PC-9 (cell line): ENCODE results near the gene SMG6.

Experiments
- EZH2 ChIP-seq: fragments of 200-600 bp; sonication (generic); IDR thresholded peaks from 2 replicates; pipeline ENCODE4 v1.8.0; 2017; ENCODE audit warnings: antibody characterized with exemption, low read depth
- TF ChIP-seq, protein P1 (sequence below): fragments of 200-600 bp; sonication (generic); conservative IDR thresholded peaks from 2 replicates; pipeline ENCODE4 v1.6.1; 2017; ENCODE audit warnings: mixed run types, antibody characterized with exemption, mild to moderate bottlenecking, moderate library complexity

DNA sequence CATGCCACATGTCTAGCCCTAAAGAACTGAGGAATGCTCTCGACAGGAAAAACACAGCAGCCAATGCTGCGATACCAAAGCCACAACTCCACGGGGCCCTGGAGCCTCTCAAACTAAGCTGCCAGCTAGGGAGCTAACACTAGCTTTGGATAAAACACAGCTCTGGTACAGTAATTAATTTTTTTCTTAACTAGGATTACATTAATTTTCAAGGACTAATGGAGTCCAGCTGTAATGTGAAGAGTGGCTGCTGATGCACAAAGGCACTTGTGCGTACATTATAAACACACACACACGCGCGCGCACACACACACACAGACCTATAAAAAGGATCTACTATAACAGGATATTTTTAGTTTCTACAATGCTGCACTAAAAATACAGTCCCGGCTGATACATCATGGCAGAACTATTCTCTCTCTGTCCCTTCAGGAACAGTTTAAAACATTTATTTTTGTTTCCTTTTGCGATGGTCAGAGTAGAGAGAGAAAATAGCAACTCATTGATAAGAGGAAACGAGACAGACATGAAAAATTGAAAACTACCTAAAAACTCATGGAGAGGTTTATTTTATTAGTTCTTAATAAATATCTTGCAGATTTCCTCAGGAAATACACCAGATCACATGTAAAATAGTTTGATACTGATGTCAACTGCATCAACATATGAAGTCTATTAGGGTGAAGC, 88.5 kb downstream of the SMG6 start:
- TF ChIP-seq, protein P1, sequence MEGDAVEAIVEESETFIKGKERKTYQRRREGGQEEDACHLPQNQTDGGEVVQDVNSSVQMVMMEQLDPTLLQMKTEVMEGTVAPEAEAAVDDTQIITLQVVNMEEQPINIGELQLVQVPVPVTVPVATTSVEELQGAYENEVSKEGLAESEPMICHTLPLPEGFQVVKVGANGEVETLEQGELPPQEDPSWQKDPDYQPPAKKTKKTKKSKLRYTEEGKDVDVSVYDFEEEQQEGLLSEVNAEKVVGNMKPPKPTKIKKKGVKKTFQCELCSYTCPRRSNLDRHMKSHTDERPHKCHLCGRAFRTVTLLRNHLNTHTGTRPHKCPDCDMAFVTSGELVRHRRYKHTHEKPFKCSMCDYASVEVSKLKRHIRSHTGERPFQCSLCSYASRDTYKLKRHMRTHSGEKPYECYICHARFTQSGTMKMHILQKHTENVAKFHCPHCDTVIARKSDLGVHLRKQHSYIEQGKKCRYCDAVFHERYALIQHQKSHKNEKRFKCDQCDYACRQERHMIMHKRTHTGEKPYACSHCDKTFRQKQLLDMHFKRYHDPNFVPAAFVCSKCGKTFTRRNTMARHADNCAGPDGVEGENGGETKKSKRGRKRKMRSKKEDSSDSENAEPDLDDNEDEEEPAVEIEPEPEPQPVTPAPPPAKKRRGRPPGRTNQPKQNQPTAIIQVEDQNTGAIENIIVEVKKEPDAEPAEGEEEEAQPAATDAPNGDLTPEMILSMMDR, result no peak
- no peak for TF ChIP-seq EZH2
